SH-SY5Y (cell line): ENCODE measurements around the gene ZCCHC8.

Source experiments
- GATA2 ChIP-seq: IDR thresholded peaks from 2 replicates; pipeline ENCODE4 v1.6.1; 2011; ENCODE audit warnings: mild to moderate bottlenecking, low read depth, low read length
- GATA3 ChIP-seq: IDR thresholded peaks from 2 replicates; pipeline ENCODE4 v1.6.1; 2011; ENCODE audit warnings: low read depth, mild to moderate bottlenecking, low read length, moderate library complexity

ZCCHC8 gene

DNA sequence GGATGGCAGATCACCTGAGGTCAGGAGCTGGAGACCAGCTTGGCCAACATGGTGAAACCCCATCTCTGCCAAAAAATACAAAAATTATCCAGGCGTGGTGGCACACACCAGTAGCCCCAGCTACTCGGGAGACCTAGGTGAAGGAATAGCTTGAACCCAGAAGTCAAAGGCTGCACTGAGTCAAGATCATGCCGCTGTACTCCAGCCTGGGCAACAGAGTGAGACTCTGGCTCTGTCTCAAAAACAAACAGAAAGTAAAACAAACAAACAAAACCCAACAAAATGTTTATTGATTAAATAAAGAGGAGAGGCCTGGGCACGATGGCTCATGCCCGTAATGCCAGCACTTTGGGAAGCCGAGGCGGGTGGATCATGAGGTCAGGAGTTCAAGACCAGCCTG is 5.5 kb downstream of the ZCCHC8 start:
- no peak for TF ChIP-seq GATA3
- no peak for TF ChIP-seq GATA2

DNA sequence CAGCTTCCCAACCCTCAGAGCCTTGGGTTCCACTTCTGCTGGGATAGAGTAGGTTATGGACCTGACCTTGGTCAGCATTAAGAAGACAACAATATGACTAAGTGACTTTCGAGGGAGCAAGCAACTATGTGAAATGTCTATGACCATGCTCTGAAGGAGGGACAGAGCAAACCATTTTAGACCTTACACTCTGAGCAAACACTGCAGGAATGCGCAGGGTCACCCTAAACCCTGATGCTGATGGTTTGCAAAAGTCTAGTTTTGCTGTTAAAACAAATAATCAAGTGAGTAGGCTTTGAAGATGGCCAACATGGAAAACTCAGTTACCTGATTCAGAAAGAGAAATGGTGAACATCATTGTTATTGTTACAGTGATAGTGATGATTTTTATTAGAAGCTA is 8.7 kb downstream of the ZCCHC8 start:
- no peak for TF ChIP-seq GATA2
- TF ChIP-seq GATA3, result no peak

- TF ChIP-seq GATA2 (no peak), GATA3 (no peak)
These were observed 11.7 kb downstream of the ZCCHC8 start for GRCh38 chr12:122489038-122489437.

DNA sequence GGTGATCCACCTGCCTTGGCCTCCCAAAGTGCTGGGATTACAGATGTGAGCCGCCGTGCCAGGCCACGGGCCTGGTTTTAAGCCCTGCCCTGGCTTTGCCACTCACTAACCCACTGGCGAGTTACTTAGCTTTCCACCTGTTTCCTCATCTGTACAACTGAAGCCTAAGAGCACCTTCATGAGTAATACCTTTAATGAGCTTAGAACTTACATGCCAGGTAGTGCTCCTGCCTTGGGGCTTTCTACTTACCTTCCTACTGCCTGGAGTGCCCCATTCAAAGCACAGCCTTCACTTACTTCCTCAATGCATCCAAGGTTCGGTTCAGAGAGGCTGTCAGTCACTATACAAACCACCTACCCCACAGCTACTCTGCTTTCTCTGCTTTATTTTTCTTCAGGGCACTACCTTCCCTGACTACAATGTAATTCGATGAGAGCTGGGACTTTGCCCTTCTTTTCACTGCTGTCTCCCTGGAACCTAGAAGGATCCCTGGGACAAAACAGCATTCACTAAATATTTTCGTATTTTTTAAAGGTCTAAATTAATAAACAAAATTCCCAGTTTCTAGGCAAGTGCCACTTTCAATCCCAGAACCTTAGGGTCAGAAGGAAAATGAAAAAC is 13.8 kb downstream of the ZCCHC8 start:
- TF ChIP-seq GATA3, result no peak
- no peak for TF ChIP-seq GATA2

DNA sequence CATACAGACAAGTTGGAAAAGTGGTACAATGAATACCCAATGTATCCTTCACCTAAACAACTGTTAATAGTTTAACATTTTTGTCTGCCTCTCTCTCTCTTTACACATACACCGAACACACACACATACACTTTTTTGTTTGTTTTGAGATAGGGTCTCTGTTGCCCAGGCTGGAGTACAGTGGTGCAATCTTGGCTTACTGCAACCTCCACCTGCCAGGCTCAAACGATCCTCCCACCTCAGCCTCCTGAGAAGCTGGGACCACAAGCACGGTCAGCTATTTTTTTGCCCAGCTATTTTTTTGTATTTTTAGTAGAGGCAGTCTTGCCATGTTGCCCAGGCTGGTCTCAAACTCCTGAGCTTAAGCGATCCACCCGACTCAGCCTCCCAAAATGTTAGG is 16.8 kb downstream of the ZCCHC8 start:
- no peak for TF ChIP-seq GATA3
- TF ChIP-seq GATA2, result no peak

GRCh38 chr12:122481861-122482260 is 18.9 kb downstream of the ZCCHC8 start:
- TF ChIP-seq GATA2 (no peak), GATA3 (no peak)

GRCh38 chr12:122480753-122481152 is 20.0 kb downstream of the ZCCHC8 start:
- TF ChIP-seq GATA2, result no peak

GRCh38 chr12:122474324-122474716 is 26.4 kb downstream of the ZCCHC8 start:
- no peak for TF ChIP-seq GATA3
- no peak for TF ChIP-seq GATA2

DNA sequence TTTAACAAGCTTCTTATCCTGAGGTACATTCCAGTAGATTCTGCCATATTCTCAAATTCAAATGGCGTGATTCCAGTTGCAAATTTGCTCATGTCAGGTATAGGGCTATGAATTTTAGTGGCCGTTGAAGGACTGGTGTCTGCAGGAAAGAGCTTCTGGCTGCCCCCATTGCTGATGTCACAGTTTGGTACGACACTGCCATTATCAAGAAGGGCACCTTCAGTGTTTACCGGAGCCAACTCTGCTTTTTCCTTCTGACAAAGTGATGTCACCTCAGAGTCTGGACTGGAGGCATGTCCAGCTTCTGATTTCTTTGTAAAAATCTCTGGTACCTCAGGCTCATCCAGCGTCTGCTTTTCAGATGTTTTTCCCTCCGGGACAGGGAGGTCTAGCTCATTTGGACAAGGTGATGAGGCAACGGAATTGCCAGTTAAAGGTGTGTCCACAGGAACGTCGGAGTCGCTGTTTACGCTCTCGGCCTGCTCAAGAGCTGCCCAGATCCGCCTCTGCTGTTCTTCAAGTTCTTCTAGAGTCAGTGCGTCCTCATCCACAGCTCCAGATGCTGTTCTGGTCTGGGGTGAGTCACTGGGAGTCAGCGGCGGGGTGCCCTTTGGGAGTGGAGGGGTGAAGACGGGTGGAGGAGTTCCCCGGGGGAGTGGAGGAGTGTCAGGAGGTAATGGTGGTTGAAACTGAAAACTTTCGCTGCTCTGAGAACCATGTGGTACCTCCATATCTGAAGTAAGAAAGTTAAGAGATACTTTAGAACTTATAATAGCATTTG is 27.0 kb downstream of the ZCCHC8 start:
- TF ChIP-seq GATA3, result no peak
- no peak for TF ChIP-seq GATA2

DNA sequence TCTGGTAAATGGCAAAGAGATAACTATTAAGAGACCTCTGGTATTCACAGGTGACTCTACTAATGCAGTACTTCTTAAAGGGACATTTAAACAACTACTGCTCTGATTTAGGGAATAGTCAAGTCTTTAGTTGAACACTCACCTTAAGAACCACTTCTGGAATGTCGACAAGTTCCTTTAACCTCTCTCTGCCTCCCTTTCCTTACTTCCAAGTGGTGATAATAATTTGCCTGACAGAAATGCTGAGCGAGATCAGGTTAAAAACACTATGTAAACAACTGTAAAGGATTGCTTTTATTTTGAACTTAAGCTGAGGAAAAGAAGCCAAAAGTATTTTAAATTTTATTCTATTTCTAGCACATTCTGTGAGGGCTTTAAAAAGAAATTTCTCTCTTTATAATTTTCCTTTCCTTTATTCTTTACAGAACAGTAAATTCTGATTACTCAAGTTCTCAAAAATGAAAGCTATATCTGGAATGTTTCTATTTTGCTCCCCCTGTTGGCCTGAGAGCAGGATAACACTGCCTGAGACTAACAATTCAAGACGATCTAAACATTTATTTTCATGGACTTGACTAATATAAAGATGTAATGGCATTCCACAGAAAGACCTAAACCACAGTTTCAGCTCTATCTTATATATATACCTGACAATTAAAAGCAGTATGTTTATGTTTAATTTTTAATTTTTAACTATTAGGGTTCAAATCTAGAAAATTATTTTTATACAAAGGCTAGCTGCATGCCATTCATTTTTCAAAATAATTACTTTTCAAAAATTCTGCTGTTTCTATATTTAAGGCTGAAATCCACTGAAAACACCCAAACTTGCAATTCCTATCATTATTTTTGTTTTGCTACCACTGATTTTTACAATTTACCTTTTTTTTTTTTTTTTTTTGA is 29.2 kb downstream of the ZCCHC8 start:
- no peak for TF ChIP-seq GATA3
- TF ChIP-seq GATA2, result no peak

GRCh38 chr12:122467983-122468382 is 32.7 kb downstream of the ZCCHC8 start:
- TF ChIP-seq GATA3, result no peak

GRCh38 chr12:122460641-122461040 is 40.1 kb downstream of the ZCCHC8 start:
- no peak for TF ChIP-seq GATA2

DNA sequence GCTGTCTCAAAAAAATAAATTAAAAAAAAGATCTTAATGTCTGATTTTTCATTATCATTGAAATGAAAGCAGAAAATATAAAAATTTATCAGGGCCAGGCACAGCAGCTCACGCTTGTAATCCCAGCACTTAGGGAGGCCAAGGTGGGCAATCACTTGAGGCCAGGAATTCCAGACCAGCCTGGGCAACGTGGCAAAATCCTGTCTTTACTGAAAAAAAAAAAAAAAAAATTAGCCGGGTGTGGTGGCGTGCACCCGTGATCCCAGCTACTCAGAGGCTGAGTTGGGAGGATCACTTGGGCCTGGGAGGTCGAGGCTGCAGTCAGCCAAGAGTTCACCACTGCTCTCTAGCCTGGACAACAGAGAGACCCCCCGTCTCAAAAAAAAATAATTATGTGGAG is 40.7 kb downstream of the ZCCHC8 start:
- no peak for TF ChIP-seq GATA2
- TF ChIP-seq GATA3, result no peak

- TF ChIP-seq GATA2 (no peak), GATA3 (no peak)
These were observed 41.5 kb downstream of the ZCCHC8 start for GRCh38 chr12:122459211-122459610.

- TF ChIP-seq GATA2 (no peak), GATA3 (no peak)
These were observed 42.4 kb downstream of the ZCCHC8 start for GRCh38 chr12:122458105-122459035.
